ENCODE results near the gene ARHGEF11. TPM values are rescaled to one million over a fixed set of nuclear protein-coding genes. Genes with fewer than 3 reads are reported as not detected.

The ARHGEF11 gene
- total and polyA plus RNA-seq, 2 donors (not counting 1 experiment from before 2014, with no cell fraction given) = 1.0 to 4.6 TPM

GRCh38 chr1:156959414-156959813 is 86.1 kb downstream of the ARHGEF11 start:
- no peak overlapping the region for H3K9ac ChIP-seq (ENCODE audit: low read length)
- H2AFZ ChIP-seq (ENCODE audit: insufficient read depth, low read depth, low read length, poor library complexity, severe bottlenecking) = no peak overlapping the region
- ATAC-seq (ENCODE audit: low read depth) (no peak), DNase-seq (no peak)
- Mint-ChIP-seq H3K27ac (no peak overlapping the region), H3K4me1 (peaks cover 26% of the 10 kb centered on the region), H3K9me3 (ENCODE audit: insufficient read depth) (no peaks in the 10 kb centered on the region), H3K4me3 (no peak overlapping the region), H3K27me3 (no peaks in the 10 kb centered on the region)
- WGBS (ENCODE audit: insufficient coverage) = no CpG with 5 or more reads among the region's 2 CpGs
- peaks cover 0 to 12% (median 9%) of the 10 kb centered on the region in 3 donors for H3K9me3 ChIP-seq (ENCODE audit: control extremely low read depth in 1 of 3, control insufficient read depth in 2 of 3, insufficient read depth in 1 of 3, low read length in 2 of 3)
- intact Hi-C loops (cut with micrococcal nuclease) = no loop called here
- no peaks in the 10 kb centered on the region for H3K79me2 ChIP-seq (ENCODE audit: control insufficient read depth, insufficient read depth, low read length)
- no peak overlapping the region for H3K27ac ChIP-seq (ENCODE audit: low read length in 2 of 2)
- H4K20me1 ChIP-seq (ENCODE audit: control insufficient read depth, insufficient read depth, low read length, poor library complexity, severe bottlenecking) = no peaks in the 10 kb centered on the region
- no peak for TF ChIP-seq EZH2 (IDR thresholded peaks at IDR 0.05; ENCODE audit: borderline replicate concordance, insufficient read depth, low read depth, low read length, poor library complexity, severe bottlenecking)
- TF ChIP-seq CTCF (IDR thresholded peaks at IDR 0.05) = no peak
- CTCF ChIA-PET = no interaction called here
- peaks cover 0 to 3% of the 10 kb centered on the region in 2 experiments for H3K36me3 ChIP-seq (replicated peaks in 1 of 2; ENCODE audit: control extremely low read depth in 1 of 2, control insufficient read depth in 1 of 2, extremely low read depth in 1 of 2, insufficient read depth in 2 of 2, low read length in 1 of 2)
- peaks cover 16 to 19% of the 10 kb centered on the region in 2 donors for H3K4me1 ChIP-seq (ENCODE audit: control insufficient read depth in 2 of 2, insufficient read depth in 2 of 2, low read length in 2 of 2)
- H3K4me2 ChIP-seq (replicated peaks; ENCODE audit: low read depth, low read length, poor library complexity, severe bottlenecking) = no peak overlapping the region
- H3K27me3 ChIP-seq (replicated peaks in 1 of 4; ENCODE audit: control extremely low read depth in 1 of 4, control insufficient read depth in 3 of 4, insufficient read depth in 4 of 4, low read length in 3 of 4) = peaks cover 0 to 4% (median 0%) of the 10 kb centered on the region in 4 experiments
- POLR2A ChIA-PET = no interaction called here
- no peak overlapping the region for H3K4me3 ChIP-seq (ENCODE audit: control extremely low read depth in 1 of 5, extremely low read depth in 1 of 5, insufficient read depth in 1 of 5, low read depth in 2 of 5, low read length in 4 of 5)

GRCh38 chr1:156958247-156958714 is 87.3 kb downstream of the ARHGEF11 start:
- no CpG with 5 or more reads among the region's 2 CpGs for WGBS (ENCODE audit: insufficient coverage)
- TF ChIP-seq EZH2 (IDR thresholded peaks at IDR 0.05; ENCODE audit: borderline replicate concordance, insufficient read depth, low read depth, low read length, poor library complexity, severe bottlenecking) = no peak
- TF ChIP-seq CTCF (IDR thresholded peaks at IDR 0.05) = no peak
- H3K4me1 ChIP-seq (ENCODE audit: control insufficient read depth in 2 of 2, insufficient read depth in 2 of 2, low read length in 2 of 2) = peaks cover 7 to 10% of the 10 kb centered on the region in 2 donors
- H3K27me3 ChIP-seq (replicated peaks in 1 of 4; ENCODE audit: control extremely low read depth in 1 of 4, control insufficient read depth in 3 of 4, insufficient read depth in 4 of 4, low read length in 3 of 4) = peaks cover 0 to 4% (median 0%) of the 10 kb centered on the region in 4 experiments
- peaks cover 0 to 9% (median 9%) of the 10 kb centered on the region in 3 donors for H3K9me3 ChIP-seq (ENCODE audit: control extremely low read depth in 1 of 3, control insufficient read depth in 2 of 3, insufficient read depth in 1 of 3, low read length in 2 of 3)
- no peak overlapping the region for H3K4me3 ChIP-seq (ENCODE audit: control extremely low read depth in 1 of 5, extremely low read depth in 1 of 5, insufficient read depth in 1 of 5, low read depth in 2 of 5, low read length in 4 of 5)
- H3K9ac ChIP-seq (ENCODE audit: low read length) = no peak overlapping the region
- DNase-seq = no peak
- no peak overlapping the region for H3K27ac Mint-ChIP-seq
- H3K27me3 Mint-ChIP-seq = no peaks in the 10 kb centered on the region
- no peak for ATAC-seq (ENCODE audit: low read depth)
- intact Hi-C loops (cut with micrococcal nuclease) = no loop called here
- peaks cover 0 to 3% of the 10 kb centered on the region in 2 experiments for H3K36me3 ChIP-seq (replicated peaks in 1 of 2; ENCODE audit: control extremely low read depth in 1 of 2, control insufficient read depth in 1 of 2, extremely low read depth in 1 of 2, insufficient read depth in 2 of 2, low read length in 1 of 2)
- no peaks in the 10 kb centered on the region for H4K20me1 ChIP-seq (ENCODE audit: control insufficient read depth, insufficient read depth, low read length, poor library complexity, severe bottlenecking)
- H3K9me3 Mint-ChIP-seq (ENCODE audit: insufficient read depth) = no peaks in the 10 kb centered on the region
- no peak overlapping the region for H2AFZ ChIP-seq (ENCODE audit: insufficient read depth, low read depth, low read length, poor library complexity, severe bottlenecking)
- no peak overlapping the region for H3K4me2 ChIP-seq (replicated peaks; ENCODE audit: low read depth, low read length, poor library complexity, severe bottlenecking)
- peaks cover 15% of the 10 kb centered on the region for H3K4me1 Mint-ChIP-seq
- POLR2A ChIA-PET = no interaction called here
- no peak overlapping the region for H3K27ac ChIP-seq (ENCODE audit: low read length in 2 of 2)
- H3K79me2 ChIP-seq (ENCODE audit: control insufficient read depth, insufficient read depth, low read length) = no peaks in the 10 kb centered on the region
- CTCF ChIA-PET = no interaction called here
- no peak overlapping the region for H3K4me3 Mint-ChIP-seq

All from B cell (primary cell).